WTC11 (cell line): Measurements from ENCODE around the gene MARF1. TPM values are rescaled to one million over a fixed set of nuclear protein-coding genes. Genes with fewer than 3 reads are reported as not detected.
"Not testable (repeated sequence)": the region's sequence is repeated elsewhere in the genome, so short reads cannot be mapped to it uniquely, and the experiment has no call there.

Experiments used
- ATAC-seq: fragments of 200-7000 bp; cut with Tn5 transposase; 2 replicates; pipeline ENCODE4 v1.10.0; 2021; ENCODE audit warnings: mild to moderate bottlenecking, moderate library complexity
- CTCF ChIA-PET: fragments of 300-600 bp; sonication (Branson Sonifier 250); formaldehyde crosslinking; loops from one replicate; lab custom pipeline; 2021; ENCODE audit warnings: antibody characterized with exemption; lab: Charles Lee
- POLR2A ChIA-PET: fragments of 350-600 bp; sonication (Branson Sonifier 250); formaldehyde crosslinking; loops from one replicate; lab custom pipeline; 2021; ENCODE audit warnings: antibody characterized with exemption; lab: Charles Lee
- DNase-seq: peaks from one replicate; pipeline ENCODE4 v3.0.0; 2021; ENCODE audit warnings: low spot score
- H3K27ac Mint-ChIP-seq: 2 replicates; pipeline ENCODE4 v1.8.0; 2021; ENCODE audit warnings: mixed read lengths
- H3K27me3 Mint-ChIP-seq: 2 replicates; pipeline ENCODE4 v1.8.0; 2021; ENCODE audit warnings: low read depth, mild to moderate bottlenecking, moderate library complexity, mixed read lengths
- H3K36me3 Mint-ChIP-seq: 2 replicates; pipeline ENCODE4 v1.8.0; 2021; ENCODE audit warnings: mixed read lengths
- H3K4me1 Mint-ChIP-seq: 2 replicates; pipeline ENCODE4 v1.8.0; 2022; ENCODE audit warnings: mixed read lengths
- H3K4me3 Mint-ChIP-seq: 2 replicates; pipeline ENCODE4 v1.8.0; 2021; ENCODE audit warnings: mild to moderate bottlenecking, moderate library complexity, mixed read lengths
- H3K9me3 Mint-ChIP-seq: 2 replicates; pipeline ENCODE4 v1.8.0; 2021; ENCODE audit warnings: mixed read lengths
- CBFB ChIP-seq: sonication (generic); formaldehyde crosslinking; IDR thresholded peaks from 2 replicates; pipeline ENCODE4 v1.8.1; 2022; ENCODE audit warnings: mild to moderate bottlenecking, low read depth, missing genetic modification reagents
- ELF4 ChIP-seq: sonication (generic); formaldehyde crosslinking; IDR thresholded peaks from 2 replicates; pipeline ENCODE4 v1.8.1; 2022; ENCODE audit warnings: low read depth, mild to moderate bottlenecking, moderate library complexity, missing genetic modification reagents
- JAZF1 ChIP-seq: fragments of 250-450 bp; sonication (Bioruptor Pico); IDR thresholded peaks from 2 replicates; pipeline ENCODE4 v1.9.0; 2021; ENCODE audit warnings: moderate library complexity, mild to moderate bottlenecking, inconsistent platforms
- MYBL2 ChIP-seq: sonication (generic); formaldehyde crosslinking; IDR thresholded peaks from 2 replicates; pipeline ENCODE4 v1.8.1; 2023; ENCODE audit warnings: mild to moderate bottlenecking, moderate library complexity, missing genetic modification reagents
- NFE2L1 ChIP-seq: sonication (generic); formaldehyde crosslinking; IDR thresholded peaks from 2 replicates; pipeline ENCODE4 v1.8.1; 2023; ENCODE audit warnings: missing genetic modification reagents
- OVOL2 ChIP-seq: fragments of 250-450 bp; sonication (Bioruptor Pico); IDR thresholded peaks from 2 replicates; pipeline ENCODE4 v1.9.0; 2021; ENCODE audit warnings: mild to moderate bottlenecking, borderline replicate concordance
- ZNF423 ChIP-seq: fragments of 250-450 bp; sonication (Bioruptor Pico); IDR thresholded peaks from 2 replicates; pipeline ENCODE4 v2.1.2; 2022; ENCODE audit warnings: mild to moderate bottlenecking, moderate library complexity
- total RNA-seq: library from RNA; stranded (reverse); gene quantifications from 3 replicates; pipeline ENCODE4 v1.2.3, GENCODE V29; 2021
- TF ChIP-seq, protein P1 (sequence below): sonication (generic); formaldehyde crosslinking; IDR thresholded peaks from 2 replicates; pipeline ENCODE4 v1.8.0; 2023; ENCODE audit warnings: missing genetic modification reagents
- TF ChIP-seq, protein P2 (sequence below): sonication (generic); formaldehyde crosslinking; IDR thresholded peaks from 2 replicates; pipeline ENCODE4 v1.8.1; 2023; ENCODE audit warnings: mild to moderate bottlenecking, missing genetic modification reagents
- TF ChIP-seq, protein P3 (sequence below): sonication (generic); formaldehyde crosslinking; IDR thresholded peaks from 2 replicates; pipeline ENCODE4 v1.8.0; 2022; ENCODE audit warnings: mild to moderate bottlenecking, missing genetic modification reagents
- TF ChIP-seq, protein P4 (sequence below): sonication (generic); formaldehyde crosslinking; IDR thresholded peaks from 2 replicates; pipeline ENCODE4 v1.8.1; 2023; ENCODE audit warnings: mild to moderate bottlenecking, moderate library complexity, missing genetic modification reagents
- TF ChIP-seq, protein P5 (sequence below): sonication (generic); formaldehyde crosslinking; IDR thresholded peaks from 2 replicates; pipeline ENCODE4 v1.8.1; 2023; ENCODE audit warnings: mild to moderate bottlenecking, missing genetic modification reagents, borderline replicate concordance
- TF ChIP-seq, protein P6 (sequence below): sonication (generic); formaldehyde crosslinking; IDR thresholded peaks from 2 replicates; pipeline ENCODE4 v1.8.1; 2023; ENCODE audit warnings: mild to moderate bottlenecking, missing genetic modification reagents, moderate library complexity
- TF ChIP-seq, protein P7 (sequence below): sonication (generic); formaldehyde crosslinking; IDR thresholded peaks from 2 replicates; pipeline ENCODE4 v1.8.0; 2022; ENCODE audit warnings: missing genetic modification reagents
- TF ChIP-seq, protein P8 (sequence below): sonication (generic); formaldehyde crosslinking; IDR thresholded peaks from 2 replicates; pipeline ENCODE4 v1.8.1; 2022; ENCODE audit warnings: low read depth, mild to moderate bottlenecking, moderate library complexity, missing genetic modification reagents, borderline replicate concordance

MARF1 gene
- total RNA-seq, 1 experiment from 2014 or later: 31.9 TPM

DNA sequence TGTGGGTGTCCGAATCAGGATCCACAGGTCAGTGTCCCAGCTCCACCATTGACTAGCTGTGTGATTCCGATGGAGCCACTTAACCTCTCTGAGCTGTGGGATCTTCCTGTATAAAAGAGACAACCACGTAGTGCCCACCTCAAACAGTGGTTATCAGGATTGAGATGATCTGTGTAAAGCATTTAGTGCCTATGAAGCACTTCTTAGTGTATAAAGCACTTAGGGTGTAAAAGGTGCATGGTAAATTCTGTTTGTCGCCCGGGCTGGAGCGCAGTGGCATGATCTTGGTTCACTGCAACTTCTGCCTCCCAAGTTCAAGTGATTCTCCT, 95.2 kb downstream of the MARF1 start:
- Mint-ChIP-seq H3K4me1 (peaks cover 2% of the 10 kb centered on the region), H3K9me3 (peaks cover 19% of the 10 kb centered on the region), H3K27ac (no peak overlapping the region), H3K4me3 (no peak overlapping the region), H3K27me3 (no peaks in the 10 kb centered on the region), H3K36me3 (peaks cover 13% of the 10 kb centered on the region)
- ATAC-seq (no peak), DNase-seq (no peak)
- ChIA-PET CTCF (interaction anchor here (2.5 kb wide), 1 partner anchor 8 kb away, joined by 7 read pairs; no protein-coding TSS in a partner anchor), POLR2A (no interaction called here)
- TF ChIP-seq, protein P1, sequence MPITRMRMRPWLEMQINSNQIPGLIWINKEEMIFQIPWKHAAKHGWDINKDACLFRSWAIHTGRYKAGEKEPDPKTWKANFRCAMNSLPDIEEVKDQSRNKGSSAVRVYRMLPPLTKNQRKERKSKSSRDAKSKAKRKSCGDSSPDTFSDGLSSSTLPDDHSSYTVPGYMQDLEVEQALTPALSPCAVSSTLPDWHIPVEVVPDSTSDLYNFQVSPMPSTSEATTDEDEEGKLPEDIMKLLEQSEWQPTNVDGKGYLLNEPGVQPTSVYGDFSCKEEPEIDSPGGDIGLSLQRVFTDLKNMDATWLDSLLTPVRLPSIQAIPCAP (CRISPR knock-in tag): no peak
- TF ChIP-seq, protein P2, sequence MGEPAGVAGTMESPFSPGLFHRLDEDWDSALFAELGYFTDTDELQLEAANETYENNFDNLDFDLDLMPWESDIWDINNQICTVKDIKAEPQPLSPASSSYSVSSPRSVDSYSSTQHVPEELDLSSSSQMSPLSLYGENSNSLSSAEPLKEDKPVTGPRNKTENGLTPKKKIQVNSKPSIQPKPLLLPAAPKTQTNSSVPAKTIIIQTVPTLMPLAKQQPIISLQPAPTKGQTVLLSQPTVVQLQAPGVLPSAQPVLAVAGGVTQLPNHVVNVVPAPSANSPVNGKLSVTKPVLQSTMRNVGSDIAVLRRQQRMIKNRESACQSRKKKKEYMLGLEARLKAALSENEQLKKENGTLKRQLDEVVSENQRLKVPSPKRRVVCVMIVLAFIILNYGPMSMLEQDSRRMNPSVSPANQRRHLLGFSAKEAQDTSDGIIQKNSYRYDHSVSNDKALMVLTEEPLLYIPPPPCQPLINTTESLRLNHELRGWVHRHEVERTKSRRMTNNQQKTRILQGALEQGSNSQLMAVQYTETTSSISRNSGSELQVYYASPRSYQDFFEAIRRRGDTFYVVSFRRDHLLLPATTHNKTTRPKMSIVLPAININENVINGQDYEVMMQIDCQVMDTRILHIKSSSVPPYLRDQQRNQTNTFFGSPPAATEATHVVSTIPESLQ: no peak
- no peak for TF ChIP-seq NFE2L1 (CRISPR knock-in tag)
- TF ChIP-seq, protein P3, sequence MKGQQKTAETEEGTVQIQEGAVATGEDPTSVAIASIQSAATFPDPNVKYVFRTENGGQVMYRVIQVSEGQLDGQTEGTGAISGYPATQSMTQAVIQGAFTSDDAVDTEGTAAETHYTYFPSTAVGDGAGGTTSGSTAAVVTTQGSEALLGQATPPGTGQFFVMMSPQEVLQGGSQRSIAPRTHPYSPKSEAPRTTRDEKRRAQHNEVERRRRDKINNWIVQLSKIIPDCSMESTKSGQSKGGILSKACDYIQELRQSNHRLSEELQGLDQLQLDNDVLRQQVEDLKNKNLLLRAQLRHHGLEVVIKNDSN (CRISPR knock-in tag): no peak
- TF ChIP-seq, protein P4, sequence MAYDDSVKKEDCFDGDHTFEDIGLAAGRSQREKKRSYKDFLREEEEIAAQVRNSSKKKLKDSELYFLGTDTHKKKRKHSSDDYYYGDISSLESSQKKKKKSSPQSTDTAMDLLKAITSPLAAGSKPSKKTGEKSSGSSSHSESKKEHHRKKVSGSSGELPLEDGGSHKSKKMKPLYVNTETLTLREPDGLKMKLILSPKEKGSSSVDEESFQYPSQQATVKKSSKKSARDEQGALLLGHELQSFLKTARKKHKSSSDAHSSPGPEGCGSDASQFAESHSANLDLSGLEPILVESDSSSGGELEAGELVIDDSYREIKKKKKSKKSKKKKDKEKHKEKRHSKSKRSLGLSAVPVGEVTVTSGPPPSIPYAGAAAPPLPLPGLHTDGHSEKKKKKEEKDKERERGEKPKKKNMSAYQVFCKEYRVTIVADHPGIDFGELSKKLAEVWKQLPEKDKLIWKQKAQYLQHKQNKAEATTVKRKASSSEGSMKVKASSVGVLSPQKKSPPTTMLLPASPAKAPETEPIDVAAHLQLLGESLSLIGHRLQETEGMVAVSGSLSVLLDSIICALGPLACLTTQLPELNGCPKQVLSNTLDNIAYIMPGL (CRISPR knock-in tag): no peak
- no peak for TF ChIP-seq JAZF1 (CRISPR knock-in tag)
- TF ChIP-seq OVOL2 (CRISPR knock-in tag): no peak
- TF ChIP-seq, protein P5, sequence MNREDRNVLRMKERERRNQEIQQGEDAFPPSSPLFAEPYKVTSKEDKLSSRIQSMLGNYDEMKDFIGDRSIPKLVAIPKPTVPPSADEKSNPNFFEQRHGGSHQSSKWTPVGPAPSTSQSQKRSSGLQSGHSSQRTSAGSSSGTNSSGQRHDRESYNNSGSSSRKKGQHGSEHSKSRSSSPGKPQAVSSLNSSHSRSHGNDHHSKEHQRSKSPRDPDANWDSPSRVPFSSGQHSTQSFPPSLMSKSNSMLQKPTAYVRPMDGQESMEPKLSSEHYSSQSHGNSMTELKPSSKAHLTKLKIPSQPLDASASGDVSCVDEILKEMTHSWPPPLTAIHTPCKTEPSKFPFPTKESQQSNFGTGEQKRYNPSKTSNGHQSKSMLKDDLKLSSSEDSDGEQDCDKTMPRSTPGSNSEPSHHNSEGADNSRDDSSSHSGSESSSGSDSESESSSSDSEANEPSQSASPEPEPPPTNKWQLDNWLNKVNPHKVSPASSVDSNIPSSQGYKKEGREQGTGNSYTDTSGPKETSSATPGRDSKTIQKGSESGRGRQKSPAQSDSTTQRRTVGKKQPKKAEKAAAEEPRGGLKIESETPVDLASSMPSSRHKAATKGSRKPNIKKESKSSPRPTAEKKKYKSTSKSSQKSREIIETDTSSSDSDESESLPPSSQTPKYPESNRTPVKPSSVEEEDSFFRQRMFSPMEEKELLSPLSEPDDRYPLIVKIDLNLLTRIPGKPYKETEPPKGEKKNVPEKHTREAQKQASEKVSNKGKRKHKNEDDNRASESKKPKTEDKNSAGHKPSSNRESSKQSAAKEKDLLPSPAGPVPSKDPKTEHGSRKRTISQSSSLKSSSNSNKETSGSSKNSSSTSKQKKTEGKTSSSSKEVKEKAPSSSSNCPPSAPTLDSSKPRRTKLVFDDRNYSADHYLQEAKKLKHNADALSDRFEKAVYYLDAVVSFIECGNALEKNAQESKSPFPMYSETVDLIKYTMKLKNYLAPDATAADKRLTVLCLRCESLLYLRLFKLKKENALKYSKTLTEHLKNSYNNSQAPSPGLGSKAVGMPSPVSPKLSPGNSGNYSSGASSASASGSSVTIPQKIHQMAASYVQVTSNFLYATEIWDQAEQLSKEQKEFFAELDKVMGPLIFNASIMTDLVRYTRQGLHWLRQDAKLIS (CRISPR knock-in tag): no peak

DNA sequence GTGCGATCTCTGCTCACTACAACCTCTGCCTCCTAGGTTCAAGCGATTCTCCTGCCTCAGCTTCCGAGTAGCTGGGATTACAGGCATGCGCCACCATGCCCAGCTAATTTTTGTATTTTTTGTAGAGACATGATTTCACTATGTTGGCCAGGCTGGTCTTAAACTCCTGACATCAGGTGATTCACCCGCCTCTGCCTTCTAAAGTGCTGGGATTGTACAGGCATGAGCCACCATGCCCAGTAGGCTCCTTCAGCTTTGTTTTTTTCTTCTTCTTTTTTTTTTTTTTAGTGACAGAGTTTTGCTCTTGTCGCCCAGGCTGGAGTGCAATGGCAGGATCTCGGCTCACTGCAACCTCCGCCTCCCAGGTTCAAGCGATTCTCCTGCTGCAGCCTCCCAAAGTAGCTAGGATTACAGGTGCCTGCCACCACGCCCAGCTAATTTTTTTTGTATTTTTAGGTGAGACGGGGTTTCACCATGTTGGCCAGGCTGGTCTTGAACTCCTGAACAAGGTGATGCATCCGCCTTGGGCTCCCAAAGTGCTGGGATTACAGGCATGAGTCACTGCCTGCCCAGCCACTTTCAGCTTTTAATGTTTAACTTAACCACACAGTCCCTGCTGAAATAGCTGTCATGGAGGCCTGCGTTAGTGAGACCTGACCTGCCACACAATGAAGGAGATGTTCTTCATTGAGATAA, 95.7 kb downstream of the MARF1 start:
- H3K4me1 Mint-ChIP-seq, POLR2A ChIA-PET, DNase-seq, H3K4me3 Mint-ChIP-seq, ATAC-seq, H3K27ac Mint-ChIP-seq, H3K27me3 Mint-ChIP-seq: not testable (repeated sequence)
- Mint-ChIP-seq H3K36me3 (peaks cover 17% of the 10 kb centered on the region), H3K9me3 (peaks cover 24% of the 10 kb centered on the region)
- CTCF ChIA-PET: interaction anchor here (2.5 kb wide), 1 partner anchor 8 kb away, joined by 7 read pairs; no protein-coding TSS in a partner anchor

DNA sequence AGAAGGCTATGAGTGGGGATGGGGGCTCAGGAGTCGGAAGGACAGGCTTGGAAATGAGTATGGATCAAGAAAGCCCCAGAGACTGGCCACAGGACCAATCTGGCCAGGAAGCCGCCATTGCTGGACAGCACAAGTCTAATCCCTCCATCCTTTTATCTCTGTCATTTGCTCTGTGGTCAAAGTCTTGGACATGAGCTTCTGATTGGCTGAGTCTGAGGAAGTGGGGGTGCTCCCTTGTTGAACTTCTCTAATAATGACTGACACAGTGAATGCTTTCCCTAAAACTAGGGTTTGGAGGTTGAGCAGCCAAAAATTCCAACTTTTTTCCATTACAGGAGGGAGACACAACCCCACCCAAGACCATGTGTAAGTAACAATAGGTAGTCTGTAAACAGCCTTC, 97.4 kb downstream of the MARF1 start:
- ChIA-PET POLR2A (no interaction called here), CTCF (no interaction called here)
- Mint-ChIP-seq H3K9me3 (peaks cover 25% of the 10 kb centered on the region), H3K27me3 (no peaks in the 10 kb centered on the region), H3K4me1 (peaks cover 15% of the 10 kb centered on the region), H3K4me3 (no peak overlapping the region), H3K27ac (no peak overlapping the region), H3K36me3 (peaks cover 17% of the 10 kb centered on the region)
- DNase-seq: no peak
- no peak for ATAC-seq
- TF ChIP-seq CBFB (CRISPR knock-in tag): no peak
- no peak for TF ChIP-seq OVOL2 (CRISPR knock-in tag)
- no peak for TF ChIP-seq ELF4 (CRISPR knock-in tag)
- no peak for TF ChIP-seq ZNF423
- no peak for TF ChIP-seq MYBL2 (CRISPR knock-in tag)
- TF ChIP-seq, protein P6, sequence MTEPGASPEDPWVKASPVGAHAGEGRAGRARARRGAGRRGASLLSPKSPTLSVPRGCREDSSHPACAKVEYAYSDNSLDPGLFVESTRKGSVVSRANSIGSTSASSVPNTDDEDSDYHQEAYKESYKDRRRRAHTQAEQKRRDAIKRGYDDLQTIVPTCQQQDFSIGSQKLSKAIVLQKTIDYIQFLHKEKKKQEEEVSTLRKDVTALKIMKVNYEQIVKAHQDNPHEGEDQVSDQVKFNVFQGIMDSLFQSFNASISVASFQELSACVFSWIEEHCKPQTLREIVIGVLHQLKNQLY (CRISPR knock-in tag): no peak
- TF ChIP-seq, protein P7, sequence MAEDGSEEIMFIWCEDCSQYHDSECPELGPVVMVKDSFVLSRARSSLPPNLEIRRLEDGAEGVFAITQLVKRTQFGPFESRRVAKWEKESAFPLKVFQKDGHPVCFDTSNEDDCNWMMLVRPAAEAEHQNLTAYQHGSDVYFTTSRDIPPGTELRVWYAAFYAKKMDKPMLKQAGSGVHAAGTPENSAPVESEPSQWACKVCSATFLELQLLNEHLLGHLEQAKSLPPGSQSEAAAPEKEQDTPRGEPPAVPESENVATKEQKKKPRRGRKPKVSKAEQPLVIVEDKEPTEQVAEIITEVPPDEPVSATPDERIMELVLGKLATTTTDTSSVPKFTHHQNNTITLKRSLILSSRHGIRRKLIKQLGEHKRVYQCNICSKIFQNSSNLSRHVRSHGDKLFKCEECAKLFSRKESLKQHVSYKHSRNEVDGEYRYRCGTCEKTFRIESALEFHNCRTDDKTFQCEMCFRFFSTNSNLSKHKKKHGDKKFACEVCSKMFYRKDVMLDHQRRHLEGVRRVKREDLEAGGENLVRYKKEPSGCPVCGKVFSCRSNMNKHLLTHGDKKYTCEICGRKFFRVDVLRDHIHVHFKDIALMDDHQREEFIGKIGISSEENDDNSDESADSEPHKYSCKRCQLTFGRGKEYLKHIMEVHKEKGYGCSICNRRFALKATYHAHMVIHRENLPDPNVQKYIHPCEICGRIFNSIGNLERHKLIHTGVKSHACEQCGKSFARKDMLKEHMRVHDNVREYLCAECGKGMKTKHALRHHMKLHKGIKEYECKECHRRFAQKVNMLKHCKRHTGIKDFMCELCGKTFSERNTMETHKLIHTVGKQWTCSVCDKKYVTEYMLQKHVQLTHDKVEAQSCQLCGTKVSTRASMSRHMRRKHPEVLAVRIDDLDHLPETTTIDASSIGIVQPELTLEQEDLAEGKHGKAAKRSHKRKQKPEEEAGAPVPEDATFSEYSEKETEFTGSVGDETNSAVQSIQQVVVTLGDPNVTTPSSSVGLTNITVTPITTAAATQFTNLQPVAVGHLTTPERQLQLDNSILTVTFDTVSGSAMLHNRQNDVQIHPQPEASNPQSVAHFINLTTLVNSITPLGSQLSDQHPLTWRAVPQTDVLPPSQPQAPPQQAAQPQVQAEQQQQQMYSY (CRISPR knock-in tag): no peak
- TF ChIP-seq, protein P8, sequence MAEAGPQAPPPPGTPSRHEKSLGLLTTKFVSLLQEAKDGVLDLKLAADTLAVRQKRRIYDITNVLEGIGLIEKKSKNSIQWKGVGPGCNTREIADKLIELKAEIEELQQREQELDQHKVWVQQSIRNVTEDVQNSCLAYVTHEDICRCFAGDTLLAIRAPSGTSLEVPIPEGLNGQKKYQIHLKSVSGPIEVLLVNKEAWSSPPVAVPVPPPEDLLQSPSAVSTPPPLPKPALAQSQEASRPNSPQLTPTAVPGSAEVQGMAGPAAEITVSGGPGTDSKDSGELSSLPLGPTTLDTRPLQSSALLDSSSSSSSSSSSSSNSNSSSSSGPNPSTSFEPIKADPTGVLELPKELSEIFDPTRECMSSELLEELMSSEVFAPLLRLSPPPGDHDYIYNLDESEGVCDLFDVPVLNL (CRISPR knock-in tag): no peak
